Astrocyte (in vitro differentiated cells and primary cell): Measurements from ENCODE around the gene CADM4.

ENCODE experiments used
- CTCF ChIP-seq: IDR thresholded peaks from 2 replicates; pipeline ENCODE4 v1.5.1; 2011; ENCODE audit warnings: low read depth, mild to moderate bottlenecking, inconsistent platforms, low read length, moderate library complexity; ENCODE audit not compliant: insufficient read depth
- EZH2 ChIP-seq: IDR thresholded peaks from 2 replicates; pipeline ENCODE4 v1.6.1; 2012; ENCODE audit warnings: mild to moderate bottlenecking, low read length, inconsistent platforms; ENCODE audit not compliant: insufficient read depth

GRCh38 chr19:43625918-43626579 lies 13.6 kb downstream of the CADM4 start:
- TF ChIP-seq CTCF (no peak), EZH2 (no peak)
